DOHH2 (cell line): ENCODE data around the gene FBXL13.
"Not testable (repeated sequence)": the region's sequence is repeated elsewhere in the genome, so short reads cannot be mapped to it uniquely, and the experiment has no call there.

Source experiments
- EZH2phosphoT487 ChIP-seq: fragments of 200-600 bp; sonication (generic); IDR thresholded peaks from 2 replicates; pipeline ENCODE4 v1.6.1; 2017; ENCODE audit warnings: borderline replicate concordance, mild to moderate bottlenecking, antibody characterized with exemption, low read length, moderate library complexity, mixed read lengths
- TF ChIP-seq, protein P1 (sequence below): fragments of 200-600 bp; sonication (generic); IDR thresholded peaks from one replicate; pipeline ENCODE4 v1.5.1; 2014; ENCODE audit warnings: antibody characterized with exemption, mild to moderate bottlenecking, low read depth, low read length; ENCODE audit not compliant: poor library complexity, severe bottlenecking

GRCh38 chr7:102995609-102996008 lies 79.0 kb downstream of the FBXL13 start:
- TF ChIP-seq EZH2phosphoT487 = not testable (repeated sequence)
- TF ChIP-seq, protein P1, sequence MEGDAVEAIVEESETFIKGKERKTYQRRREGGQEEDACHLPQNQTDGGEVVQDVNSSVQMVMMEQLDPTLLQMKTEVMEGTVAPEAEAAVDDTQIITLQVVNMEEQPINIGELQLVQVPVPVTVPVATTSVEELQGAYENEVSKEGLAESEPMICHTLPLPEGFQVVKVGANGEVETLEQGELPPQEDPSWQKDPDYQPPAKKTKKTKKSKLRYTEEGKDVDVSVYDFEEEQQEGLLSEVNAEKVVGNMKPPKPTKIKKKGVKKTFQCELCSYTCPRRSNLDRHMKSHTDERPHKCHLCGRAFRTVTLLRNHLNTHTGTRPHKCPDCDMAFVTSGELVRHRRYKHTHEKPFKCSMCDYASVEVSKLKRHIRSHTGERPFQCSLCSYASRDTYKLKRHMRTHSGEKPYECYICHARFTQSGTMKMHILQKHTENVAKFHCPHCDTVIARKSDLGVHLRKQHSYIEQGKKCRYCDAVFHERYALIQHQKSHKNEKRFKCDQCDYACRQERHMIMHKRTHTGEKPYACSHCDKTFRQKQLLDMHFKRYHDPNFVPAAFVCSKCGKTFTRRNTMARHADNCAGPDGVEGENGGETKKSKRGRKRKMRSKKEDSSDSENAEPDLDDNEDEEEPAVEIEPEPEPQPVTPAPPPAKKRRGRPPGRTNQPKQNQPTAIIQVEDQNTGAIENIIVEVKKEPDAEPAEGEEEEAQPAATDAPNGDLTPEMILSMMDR = not testable (repeated sequence)
